GM12875 (cell line): ENCODE data around the gene KCNK2.

Experiments used
- H3K4me3 ChIP-seq: one replicate; pipeline ENCODE4 v1.5.1; 2011; ENCODE audit warnings: low read depth, low read length, control low read depth
- TF ChIP-seq, protein P1 (sequence below): IDR thresholded peaks from 2 replicates; pipeline ENCODE4 v1.5.1; 2011; ENCODE audit warnings: low read depth, mild to moderate bottlenecking, control low read depth, inconsistent platforms, low read length, moderate library complexity, borderline replicate concordance; ENCODE audit not compliant: insufficient read depth

Gene KCNK2

DNA sequence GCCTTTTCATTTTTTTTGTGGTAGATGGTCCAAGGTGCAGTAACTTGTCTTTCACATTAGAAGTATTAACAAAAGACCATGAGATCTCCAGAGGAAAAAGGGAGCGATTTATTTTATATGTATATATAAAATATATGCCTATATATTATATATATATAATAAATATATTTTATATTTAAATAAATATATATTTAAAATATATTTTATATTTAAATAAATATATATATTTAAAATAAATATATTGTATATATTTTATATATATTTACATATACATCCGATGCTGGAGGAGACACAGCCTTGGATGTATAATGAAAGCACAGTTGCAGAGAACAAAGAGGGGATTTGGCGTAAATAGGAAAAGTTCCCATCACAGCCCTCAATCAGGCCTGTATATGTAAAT is 182.1 kb downstream of the KCNK2 start:
- TF ChIP-seq, protein P1, sequence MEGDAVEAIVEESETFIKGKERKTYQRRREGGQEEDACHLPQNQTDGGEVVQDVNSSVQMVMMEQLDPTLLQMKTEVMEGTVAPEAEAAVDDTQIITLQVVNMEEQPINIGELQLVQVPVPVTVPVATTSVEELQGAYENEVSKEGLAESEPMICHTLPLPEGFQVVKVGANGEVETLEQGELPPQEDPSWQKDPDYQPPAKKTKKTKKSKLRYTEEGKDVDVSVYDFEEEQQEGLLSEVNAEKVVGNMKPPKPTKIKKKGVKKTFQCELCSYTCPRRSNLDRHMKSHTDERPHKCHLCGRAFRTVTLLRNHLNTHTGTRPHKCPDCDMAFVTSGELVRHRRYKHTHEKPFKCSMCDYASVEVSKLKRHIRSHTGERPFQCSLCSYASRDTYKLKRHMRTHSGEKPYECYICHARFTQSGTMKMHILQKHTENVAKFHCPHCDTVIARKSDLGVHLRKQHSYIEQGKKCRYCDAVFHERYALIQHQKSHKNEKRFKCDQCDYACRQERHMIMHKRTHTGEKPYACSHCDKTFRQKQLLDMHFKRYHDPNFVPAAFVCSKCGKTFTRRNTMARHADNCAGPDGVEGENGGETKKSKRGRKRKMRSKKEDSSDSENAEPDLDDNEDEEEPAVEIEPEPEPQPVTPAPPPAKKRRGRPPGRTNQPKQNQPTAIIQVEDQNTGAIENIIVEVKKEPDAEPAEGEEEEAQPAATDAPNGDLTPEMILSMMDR = no peak
- H3K4me3 ChIP-seq = no peak overlapping the region

DNA sequence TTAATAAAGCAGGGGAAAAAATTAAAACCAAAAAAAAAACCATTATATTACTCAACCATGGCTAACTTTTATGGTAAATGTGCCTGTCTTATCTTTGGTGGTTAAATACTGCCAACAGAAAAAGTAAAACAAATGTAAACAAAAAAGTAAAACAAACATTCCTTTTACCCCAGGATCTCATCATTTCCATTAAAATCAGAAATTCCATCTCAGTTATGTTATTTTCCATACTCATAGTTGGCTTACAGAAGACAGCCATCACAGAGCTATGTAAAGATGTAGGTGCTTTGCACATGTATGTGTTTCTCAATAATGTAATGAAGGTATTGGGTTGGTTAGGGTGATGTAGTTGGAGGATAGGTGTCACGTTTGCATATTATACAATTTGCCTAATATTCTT is 185.0 kb downstream of the KCNK2 start:
- H3K4me3 ChIP-seq = no peak overlapping the region
- TF ChIP-seq, protein P1 = no peak

DNA sequence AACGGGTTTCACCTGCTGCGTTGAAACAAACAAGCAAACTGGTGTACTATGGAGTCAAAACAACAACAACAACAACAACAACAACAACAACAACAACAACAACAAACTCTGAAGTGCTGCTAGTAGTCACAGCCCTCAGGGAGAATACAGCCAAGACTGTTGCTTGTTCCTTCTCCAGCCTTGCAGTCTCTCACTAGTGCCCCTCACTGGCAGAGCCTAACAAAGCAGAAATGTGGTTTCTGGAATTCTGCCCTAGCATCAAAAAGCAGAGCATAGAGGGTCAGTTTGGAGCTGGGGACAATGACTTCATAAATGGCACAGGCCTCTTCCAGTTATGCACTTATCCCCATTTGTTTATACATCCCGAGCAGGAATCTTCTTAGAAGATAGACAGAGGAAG is 187.4 kb downstream of the KCNK2 start:
- TF ChIP-seq, protein P1 = no peak
- no peak overlapping the region for H3K4me3 ChIP-seq

DNA sequence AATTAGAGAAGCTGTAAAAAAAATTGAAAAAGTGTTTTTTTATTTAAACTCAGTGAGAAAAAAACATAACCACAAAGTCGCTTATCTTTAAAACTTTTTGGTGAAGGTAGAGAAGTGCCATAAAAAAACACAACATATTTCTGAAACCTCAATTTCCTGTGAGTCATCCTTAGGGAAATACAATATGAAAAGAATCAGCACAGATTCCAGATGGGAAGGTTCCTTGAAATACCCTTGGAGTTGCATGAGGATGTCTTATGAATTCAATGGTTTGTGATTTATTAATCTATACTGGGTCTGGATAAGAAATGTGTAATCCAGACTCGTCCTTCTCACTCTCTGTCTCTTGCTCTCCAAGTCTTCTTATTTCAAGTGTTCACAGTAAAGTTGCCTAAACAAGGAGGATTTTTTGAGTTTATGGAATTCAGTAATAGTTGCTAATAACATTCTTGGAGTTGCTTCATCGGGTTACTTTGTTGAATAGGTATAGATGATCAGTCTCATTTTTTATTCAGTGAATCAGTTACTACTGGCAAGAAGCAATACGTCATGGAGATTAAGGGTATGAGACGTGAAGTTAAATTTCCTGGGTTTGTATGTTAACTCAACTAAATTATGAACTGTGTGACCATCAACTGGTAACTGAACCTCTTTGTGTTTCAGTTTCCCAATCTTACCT is 191.4 kb downstream of the KCNK2 start:
- TF ChIP-seq, protein P1 = no peak
- no peak overlapping the region for H3K4me3 ChIP-seq

DNA sequence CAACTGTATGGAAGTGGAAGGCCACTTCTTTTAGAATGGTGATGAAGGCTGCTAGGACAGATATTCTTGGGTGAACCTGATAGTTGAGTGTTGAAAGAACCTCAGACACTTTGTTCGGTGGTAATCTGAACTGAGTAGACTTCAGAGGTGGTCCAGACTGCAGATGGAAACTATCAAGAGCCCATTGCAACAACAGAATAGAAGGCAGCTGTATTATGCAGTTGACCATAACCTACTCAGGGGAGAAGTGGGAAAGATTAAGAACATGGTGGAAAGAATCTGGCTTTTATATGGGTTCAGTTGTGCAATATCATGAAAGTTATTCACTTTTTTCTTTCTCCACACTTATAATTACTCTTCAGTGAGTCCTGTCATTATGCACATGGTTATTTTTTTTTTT is 194.0 kb downstream of the KCNK2 start:
- H3K4me3 ChIP-seq = no peak overlapping the region
- TF ChIP-seq, protein P1 = no peak

DNA sequence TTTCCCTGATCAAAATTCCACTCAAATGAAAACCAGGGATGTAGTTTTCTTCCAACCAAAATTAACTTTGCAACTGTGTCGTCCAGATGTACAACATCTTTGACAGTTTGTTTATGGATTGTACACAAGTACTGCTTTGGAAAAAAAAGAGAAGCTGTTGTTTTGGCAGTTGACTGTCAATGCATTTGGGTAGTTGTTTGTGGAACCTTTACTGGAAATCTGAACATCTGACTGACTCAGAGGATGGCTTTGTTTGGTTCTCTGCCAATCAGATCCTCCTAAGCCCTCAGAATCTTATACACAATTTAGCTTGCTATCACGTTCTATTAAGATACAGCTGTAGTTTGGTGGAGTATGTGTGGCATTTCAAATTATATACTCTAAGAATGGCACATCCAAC is 195.0 kb downstream of the KCNK2 start:
- H3K4me3 ChIP-seq = no peak overlapping the region
- TF ChIP-seq, protein P1 = no peak

DNA sequence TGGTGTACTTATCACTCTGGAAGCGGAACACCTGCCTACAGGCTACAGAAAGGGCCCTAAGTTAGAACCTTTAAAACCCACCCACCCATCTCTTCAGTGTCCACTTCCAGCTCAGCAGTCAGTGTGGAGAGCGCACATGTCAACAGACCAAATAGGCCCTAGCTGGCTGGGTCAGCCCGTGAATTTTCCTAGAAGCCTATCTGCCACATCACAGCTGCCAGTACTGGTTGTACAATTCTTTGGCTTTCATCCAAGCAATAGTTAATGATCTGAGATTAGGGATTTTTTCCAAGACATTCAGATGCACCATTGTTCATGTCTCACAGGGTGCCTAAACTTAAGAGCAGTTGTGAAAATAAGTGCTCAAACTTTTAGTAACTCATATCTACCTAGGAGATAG is 197.1 kb downstream of the KCNK2 start:
- no peak overlapping the region for H3K4me3 ChIP-seq
- TF ChIP-seq, protein P1 = no peak
